Gastroesophageal sphincter (tissue), 3 donors: ENCODE results near the gene MRGPRE.

Experiments used
- EP300 ChIP-seq: sonication (generic); formaldehyde crosslinking; IDR thresholded peaks from one replicate; pipeline ENCODE4 v1.6.1; 2017; ENCODE audit warnings: antibody characterized with exemption, mild to moderate bottlenecking
- POLR2A ChIP-seq, 2 donors: fragments of 450-650 bp; IDR thresholded peaks; one replicate each; pipeline ENCODE4 v1.6.1; 2017; ENCODE audit warnings: antibody characterized with exemption in 2 of 2, mild to moderate bottlenecking in 2 of 2, moderate library complexity in 1 of 2
- TF ChIP-seq, protein P1 (sequence below), 4 experiments: fragments of 200-600 bp in 2 of 4; fragments of 450-650 bp in 2 of 4; sonication (generic) in 1 of 4; IDR thresholded peaks; one replicate each; pipeline ENCODE4 v1.5.1; 2017 to 2019; ENCODE audit warnings: antibody characterized with exemption in 4 of 4, mild to moderate bottlenecking in 2 of 4, moderate library complexity in 2 of 4

DNA sequence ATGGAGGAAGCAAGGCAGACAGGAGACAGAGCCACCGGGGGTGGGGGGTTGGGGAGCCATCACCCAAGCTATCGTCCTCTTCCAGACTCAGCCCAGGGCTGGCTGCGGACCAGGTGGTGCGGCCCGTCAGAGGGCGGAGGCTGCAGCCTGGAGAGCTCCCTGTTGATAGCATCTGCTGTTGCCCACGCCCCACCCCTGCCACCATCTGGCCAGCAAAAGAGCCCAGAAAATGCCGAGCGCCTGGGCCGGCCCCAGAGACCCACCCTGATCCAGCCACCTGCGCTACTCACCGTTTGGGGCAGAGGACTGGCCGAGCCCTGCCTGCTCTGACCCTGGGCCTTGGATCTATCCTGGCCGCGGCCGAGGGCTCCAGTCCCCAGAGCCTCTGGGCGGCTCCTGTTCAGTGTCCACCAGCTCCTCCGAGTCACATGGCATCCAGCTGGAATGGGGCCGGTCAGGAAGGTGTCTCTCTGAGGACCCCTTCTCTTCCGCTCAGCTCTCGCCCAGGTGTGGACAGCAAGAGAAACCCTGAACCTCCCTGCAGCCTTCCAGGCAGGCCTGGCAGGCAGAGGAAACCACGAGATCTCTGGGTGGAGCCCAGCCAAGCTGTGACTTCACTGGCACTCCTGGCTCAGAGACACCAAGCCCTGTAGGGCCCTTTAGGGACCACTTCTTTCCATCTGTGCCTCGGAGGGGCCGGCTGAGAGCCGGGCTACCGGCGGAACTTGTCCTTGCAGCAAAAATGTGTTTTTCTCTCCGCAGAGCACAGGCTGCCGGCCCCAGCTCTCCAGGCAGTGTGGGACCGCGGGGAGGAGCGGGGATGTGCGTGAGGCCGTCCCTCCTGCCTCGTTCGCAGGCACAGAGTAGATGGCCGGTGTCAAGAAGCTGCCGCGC lies at the start of gene MRGPRE:
- TF ChIP-seq, protein P1, sequence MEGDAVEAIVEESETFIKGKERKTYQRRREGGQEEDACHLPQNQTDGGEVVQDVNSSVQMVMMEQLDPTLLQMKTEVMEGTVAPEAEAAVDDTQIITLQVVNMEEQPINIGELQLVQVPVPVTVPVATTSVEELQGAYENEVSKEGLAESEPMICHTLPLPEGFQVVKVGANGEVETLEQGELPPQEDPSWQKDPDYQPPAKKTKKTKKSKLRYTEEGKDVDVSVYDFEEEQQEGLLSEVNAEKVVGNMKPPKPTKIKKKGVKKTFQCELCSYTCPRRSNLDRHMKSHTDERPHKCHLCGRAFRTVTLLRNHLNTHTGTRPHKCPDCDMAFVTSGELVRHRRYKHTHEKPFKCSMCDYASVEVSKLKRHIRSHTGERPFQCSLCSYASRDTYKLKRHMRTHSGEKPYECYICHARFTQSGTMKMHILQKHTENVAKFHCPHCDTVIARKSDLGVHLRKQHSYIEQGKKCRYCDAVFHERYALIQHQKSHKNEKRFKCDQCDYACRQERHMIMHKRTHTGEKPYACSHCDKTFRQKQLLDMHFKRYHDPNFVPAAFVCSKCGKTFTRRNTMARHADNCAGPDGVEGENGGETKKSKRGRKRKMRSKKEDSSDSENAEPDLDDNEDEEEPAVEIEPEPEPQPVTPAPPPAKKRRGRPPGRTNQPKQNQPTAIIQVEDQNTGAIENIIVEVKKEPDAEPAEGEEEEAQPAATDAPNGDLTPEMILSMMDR (IDR thresholded peaks at IDR 0.05) = no peak
- TF ChIP-seq POLR2A (IDR thresholded peaks at IDR 0.05) = no peak
- no peak for TF ChIP-seq EP300
